CD4-positive, alpha-beta T cell treated with Interleukin-2 at 100 ng/mL for 4 hours (primary cell): ENCODE data around the gene STAT2.
A peak's percentile ranks its signal among the peaks of the same experiment; 100 is the strongest.
"Not testable (repeated sequence)": the region's sequence is repeated elsewhere in the genome, so short reads cannot be mapped to it uniquely, and the experiment has no call there.

Source experiments
- DNase-seq: peaks from one replicate; pipeline ENCODE4 v3.0.0-alpha.2; 2020; ENCODE audit warnings: low spot score

The STAT2 gene

DNA sequence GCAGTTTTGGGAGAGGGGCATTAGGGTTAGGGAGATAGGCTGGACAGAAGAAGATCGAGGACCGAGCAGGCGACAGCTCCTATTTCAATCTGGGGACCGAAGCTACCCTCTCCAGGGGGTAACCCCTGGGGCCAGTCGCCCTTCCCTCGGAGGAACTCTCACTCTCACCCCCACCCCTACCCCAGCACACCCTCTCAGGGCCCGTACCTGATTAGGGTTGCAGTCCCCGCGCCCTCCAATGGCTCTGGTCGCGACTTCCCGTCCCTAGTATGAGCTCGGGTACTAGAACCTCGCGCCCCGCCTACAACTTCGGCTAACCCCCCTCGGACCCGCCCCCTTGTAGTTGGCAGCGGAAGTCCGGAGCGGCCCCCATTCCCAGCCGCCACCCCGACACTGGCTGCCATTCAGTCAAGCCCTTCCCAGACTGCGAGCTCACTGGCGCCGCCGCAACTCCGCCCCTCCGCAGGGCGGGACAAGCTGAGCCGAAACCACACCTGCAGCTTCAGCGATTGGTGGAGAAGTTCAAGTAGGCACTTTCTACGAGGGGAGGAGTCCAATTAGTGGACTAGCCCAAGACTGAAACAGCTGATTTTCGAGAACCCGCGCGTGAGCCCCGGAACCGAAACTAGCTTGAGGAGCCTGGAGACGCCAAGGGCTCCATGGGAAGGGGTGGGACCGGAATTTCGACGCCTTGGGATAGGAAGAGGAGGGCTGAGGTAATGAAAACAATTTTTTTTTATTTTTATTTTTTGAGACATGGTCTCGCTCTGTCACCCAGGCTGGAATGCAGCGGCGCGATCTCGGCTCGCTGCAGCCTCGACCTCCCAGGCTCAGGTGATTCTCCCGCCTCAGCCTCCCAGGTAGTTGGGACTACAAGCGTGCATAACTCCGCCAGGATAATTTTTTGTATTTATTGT lies at the start of gene STAT2:
Gene STAT2, minus strand, starts transcription at position 257 of the 917 bp plus-strand sequence. CDS start 3,536 bp downstream, outside the sequence.
- DNase-seq = peak; percentile 100

DNA sequence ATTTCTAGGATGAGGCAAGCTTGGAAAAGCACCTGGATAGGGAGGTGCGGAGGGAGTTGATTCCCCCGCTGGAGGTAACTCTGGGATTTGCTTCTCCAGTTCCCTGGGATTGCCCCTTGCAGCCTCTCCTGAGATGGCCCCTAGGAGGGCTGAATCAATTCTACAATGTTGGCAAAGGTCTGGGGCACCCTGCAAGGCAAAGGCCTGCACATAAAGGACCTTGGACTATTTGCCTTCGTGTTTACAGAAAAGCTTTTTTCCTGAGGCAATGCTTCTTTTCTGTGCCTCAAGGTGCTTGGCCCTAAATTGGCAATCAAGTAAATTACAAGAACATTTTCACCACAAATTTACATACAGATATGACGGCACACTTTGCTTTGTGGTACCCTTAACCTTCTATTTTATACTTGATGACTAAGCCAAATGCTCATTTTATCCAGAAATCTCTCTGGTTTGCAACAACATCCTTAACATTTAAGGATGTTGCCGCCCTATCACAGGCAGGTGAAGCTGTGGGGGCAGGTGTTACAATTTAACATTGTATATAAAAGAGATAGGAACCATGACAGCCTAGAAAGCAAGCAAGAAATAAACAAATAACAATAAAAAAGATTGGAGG lies 49.0 kb upstream of the STAT2 start:
- no peak for DNase-seq

DNA sequence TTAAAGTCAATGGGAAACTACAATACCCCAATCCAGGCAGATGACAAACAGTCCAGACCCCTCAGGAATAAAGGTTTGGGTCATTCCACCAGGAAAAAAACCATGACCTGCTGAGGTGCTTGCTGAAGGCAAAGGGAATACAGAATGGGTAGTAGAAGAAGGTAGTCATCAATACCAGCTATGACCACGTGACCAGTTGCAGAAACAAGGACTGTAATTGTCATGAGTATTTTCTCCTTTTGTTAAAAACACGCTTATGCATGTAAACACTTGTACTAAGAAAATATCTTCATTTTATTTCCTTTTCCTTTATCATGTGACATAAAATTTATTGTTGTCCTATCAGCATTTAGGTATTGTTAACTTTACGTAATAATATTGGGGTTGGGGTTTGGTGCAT lies 44.3 kb upstream of the STAT2 start:
- not testable (repeated sequence) for DNase-seq

DNA sequence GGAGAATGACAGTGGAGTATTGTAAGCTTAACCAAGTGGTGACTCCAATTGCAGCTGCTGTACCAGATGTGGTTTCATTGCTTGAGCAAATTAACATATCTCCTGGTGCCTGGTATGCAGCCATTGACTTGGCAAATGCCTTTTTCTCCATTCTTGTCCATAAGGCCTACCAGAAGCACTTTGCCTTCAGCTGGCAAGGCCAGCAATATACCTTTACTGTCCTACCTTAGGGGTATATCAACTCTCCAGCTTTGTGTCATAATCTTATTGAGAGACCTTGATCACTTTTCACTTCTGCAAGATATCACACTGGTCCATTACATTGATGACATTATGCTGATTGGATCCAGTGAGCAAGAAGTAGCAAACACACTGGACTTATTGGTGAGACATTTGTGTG lies 41.7 kb upstream of the STAT2 start:
- not testable (repeated sequence) for DNase-seq

DNA sequence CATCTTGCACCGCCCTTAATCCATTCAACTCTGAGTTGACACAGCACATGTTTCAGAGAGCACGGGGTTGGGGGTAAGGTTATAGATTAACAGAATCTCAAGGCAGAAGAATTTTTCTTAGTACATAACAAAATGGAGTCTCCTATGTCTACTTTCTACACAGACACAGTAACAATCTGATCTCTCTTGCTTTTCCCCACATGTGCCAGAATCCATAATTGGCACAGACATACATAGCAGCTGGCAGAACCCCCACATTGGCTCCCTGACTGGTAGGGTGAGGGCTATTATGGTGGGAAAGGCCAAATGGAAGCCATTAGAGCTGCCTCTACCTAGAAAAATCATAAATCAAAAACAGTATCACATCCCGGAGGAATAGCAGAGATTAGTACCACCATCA lies 41.2 kb upstream of the STAT2 start:
- DNase-seq = not testable (repeated sequence)

DNA sequence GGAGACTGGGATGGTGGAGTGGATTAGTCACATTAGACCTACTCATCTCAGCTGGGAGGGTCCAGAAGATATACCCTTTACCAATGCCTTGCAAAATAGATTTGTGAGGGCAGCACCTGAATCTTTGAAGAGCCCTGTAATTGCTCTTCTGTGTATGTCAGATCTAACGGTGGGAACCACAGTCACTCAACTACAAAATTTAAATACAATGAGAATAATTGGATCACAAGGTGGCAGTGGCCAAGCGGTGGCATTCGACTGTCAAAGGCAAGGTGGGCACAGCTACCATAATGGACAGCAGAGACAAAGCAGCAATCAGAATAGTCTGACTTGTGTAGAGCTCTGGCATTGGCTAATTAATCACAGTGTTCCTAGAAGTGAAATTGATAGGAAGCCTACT lies 39.6 kb upstream of the STAT2 start:
- DNase-seq = not testable (repeated sequence)

DNA sequence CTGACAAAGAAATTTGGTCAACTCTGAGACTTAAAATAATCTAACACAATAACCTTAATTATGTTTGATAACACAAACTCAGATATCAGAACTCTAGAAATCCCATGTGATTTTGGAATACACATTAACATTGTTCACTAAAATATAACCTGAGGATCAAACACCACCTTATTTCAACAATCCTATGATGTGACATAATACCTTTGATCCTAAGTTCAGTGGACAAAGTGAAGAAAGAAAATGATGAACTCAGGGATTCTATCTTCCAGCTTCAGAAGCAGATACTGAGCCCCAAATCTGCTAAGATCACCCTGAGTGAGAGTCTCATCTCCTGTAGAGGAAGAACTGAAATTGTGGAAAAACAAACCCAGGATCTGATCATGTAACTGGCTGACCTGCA lies 38.4 kb upstream of the STAT2 start:
- no peak for DNase-seq

DNA sequence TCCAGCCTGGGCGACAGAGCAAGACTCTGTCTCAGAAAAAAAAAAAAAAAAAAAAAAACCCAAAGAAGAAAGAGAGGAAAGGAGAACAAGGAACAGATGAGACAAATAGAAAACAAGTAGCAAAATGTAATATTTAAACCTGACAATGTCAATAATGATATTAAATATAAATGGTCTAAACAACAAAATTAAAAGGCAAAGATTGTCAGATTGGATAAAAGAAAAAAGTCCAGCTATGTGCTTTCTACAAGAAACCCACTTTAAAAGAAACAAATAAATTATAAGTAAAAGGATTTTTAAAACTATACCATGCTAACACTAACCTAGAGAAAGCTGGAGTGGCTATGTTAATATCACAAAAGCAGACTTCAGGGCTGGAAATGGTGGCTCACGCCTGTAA lies 32.4 kb upstream of the STAT2 start:
- DNase-seq = no peak

DNA sequence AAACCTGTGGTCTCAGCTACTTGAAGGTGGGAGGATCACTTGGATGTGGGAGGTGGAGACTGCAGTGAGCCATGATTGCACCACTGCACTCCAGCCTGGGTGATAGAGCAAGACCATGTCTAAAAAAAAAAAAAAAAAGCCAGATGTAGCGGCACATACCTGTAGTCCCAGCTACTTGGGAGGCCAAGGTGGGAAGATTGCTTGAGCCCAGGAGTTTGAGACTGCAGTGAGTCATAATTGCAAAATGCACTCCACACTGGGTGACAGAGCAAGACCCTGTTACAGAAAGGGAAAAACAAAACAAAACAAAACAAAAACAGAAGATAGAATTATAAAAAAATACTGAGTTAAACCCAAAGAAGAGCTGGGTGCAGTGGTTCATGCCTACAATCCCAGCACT lies 31.8 kb upstream of the STAT2 start:
- no peak for DNase-seq

DNA sequence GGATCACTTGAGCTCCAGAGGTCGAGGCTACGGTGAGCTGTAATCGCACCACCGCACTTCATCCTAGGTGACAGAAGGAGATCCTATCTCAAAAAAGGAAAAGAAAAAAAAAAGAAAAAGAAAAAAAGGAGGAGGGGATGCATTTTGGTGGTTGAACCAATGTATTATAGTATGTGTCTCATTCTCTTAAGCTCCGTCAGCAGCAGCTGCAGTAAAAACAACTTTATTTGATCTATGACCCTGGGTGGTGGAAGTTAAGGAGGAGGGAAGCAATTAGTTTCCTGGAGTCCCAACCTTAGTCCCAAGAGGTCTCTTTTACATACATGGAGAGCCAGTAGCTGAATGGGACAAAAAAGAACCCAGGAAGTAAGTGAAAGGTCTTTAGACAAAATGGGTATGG lies 29.5 kb upstream of the STAT2 start:
- no peak for DNase-seq

DNA sequence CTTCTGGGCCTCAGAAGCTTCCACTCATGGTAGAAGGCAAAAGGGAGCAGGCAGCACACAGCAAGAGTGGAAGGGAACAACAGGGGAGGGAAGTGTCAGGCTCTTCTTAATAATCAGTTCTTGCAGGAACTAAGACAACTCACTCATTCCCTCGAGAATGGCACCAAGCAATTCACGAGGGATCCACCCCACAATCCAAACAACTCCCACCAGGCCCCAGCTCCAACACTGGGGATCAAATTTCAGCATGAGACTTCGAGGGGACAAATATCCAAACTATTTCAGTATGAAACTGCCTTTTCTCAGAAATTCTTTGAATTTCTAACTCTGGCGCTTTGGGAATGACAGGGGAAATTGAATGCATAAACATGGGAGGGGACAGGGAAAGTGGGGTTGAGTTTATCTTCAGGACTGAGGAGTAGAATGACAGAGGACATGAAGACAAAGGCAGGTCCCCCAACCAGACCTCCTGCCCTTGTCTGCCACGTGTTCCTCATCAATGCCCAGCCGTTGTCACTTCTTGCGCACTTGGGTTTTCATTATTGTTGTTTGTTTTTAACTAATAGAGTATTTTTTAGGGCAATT lies 27.3 kb upstream of the STAT2 start:
- DNase-seq = no peak

DNA sequence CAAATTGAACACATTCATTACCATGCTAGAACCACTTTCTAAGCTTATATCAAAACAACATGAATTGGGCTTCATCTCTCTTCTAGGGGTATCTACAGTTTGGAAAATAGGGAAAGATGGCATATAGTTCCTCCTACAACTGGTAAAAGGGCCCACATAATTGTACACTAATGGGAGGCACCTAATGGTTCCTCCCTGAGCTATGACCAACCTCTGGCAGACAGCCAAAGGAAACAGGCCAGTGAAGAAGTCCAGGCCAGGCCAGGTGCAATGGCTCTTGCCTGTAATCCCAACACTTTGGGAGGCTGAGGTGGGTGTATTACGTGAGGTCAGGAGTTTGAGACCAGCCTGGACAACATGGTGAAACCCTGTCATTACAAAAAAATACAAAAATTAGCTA lies 26.0 kb upstream of the STAT2 start:
- no peak for DNase-seq

DNA sequence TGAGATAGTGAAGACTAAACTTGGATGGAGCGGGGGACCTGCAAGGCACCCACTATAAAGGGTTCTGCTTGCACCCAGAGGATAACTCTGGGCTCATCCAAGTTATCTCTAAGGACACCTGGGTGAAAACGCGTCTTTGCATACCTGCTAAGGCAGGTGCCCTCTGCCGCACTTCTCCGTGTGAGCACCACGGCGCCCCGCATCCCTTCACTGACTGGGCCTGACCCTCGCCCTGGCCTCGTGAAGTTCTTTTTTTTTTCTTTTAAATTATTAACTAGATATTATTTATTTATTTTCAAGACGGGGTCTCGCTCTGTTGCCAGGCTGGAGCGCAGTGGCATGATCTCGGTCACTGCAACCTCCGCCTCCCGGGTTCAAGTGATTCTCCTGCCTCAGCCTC lies 22.7 kb upstream of the STAT2 start:
- DNase-seq = no peak

DNA sequence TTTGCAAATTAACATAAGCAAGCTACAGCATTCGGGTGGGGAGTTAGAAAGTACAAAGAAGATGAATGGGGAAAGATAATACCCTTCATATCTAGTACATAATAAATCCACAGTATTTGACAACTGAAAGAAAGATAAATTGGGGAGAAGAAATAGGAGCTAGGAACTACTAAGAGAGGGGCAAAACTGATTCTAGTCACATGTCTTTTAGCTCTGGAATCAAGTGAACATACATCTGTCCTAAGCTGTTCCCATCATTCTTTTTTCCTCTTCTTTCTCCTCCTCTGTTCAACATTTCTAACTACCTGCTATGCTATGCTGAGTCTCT lies 18.0 kb upstream of the STAT2 start:
- DNase-seq = no peak

DNA sequence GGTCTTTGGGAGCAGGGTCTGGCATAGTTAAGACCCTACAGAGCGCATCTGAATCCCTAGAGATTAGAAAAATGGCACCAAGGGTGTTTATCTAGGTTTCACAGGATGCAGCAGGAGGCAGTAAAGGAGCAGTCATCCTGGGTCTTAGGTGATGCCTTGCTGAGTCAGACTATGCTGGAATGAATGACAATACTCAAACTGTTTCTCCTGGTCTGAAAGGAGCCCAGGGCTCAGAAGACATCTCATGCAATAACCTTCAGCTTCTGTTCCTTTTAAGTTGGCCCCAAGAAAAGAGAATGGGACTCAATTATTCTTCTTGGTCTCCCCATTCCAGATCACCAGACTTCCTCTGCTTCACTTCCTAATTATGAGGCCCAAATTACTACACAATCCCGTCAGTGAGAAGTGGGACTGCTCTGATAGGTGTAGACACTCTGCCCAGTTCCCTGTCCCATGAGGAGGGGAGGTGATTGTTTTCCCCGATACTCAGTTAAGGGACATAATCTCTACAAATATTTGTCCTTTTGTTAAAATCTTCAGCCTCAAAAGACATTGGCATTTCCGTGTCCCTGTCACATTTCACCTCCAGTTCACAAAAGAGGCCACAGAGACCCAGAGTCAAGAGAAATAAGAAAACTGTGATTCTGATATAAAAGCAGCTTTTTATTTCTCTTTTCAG lies 17.5 kb upstream of the STAT2 start:
- DNase-seq = no peak

DNA sequence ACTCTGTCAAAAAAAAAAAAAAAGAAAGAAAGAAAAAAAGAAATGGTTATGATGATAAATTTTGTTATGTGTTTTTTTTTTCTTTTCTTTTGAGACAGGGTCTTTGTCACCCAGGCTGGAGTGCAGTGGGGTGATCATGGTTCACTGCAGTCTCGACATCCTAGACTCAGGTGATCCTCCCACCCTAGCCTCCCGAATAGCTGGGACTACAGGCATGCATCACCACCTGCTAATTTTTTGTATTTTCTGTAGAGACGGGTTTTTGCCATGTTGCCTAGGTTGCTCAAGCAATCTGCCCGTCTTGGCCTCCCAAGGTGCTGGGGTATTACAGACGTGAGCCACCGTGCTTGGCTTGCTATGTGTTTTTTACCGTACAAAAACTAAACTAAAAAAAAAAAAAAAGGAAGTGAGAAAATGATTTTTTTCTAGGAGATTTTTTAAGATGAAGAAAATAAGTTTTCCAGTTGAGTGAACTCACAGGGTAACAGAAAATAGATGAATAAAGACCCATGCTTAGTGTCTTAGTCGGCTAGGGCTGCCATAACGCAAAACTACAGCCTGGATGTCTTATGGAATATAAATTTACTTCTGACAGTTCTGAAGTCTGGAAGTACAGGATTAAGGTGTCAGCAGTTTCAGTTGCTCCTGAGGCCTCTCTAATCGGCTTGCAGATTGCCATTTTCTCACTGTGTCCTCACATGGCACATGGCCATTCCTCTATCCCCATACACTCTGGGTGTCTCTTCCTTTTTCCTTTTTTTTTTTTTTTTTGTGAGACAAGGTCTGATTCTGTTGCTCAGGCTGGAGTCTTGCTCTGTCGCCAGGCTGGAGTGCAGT lies 15.9 kb upstream of the STAT2 start:
- DNase-seq = no peak

DNA sequence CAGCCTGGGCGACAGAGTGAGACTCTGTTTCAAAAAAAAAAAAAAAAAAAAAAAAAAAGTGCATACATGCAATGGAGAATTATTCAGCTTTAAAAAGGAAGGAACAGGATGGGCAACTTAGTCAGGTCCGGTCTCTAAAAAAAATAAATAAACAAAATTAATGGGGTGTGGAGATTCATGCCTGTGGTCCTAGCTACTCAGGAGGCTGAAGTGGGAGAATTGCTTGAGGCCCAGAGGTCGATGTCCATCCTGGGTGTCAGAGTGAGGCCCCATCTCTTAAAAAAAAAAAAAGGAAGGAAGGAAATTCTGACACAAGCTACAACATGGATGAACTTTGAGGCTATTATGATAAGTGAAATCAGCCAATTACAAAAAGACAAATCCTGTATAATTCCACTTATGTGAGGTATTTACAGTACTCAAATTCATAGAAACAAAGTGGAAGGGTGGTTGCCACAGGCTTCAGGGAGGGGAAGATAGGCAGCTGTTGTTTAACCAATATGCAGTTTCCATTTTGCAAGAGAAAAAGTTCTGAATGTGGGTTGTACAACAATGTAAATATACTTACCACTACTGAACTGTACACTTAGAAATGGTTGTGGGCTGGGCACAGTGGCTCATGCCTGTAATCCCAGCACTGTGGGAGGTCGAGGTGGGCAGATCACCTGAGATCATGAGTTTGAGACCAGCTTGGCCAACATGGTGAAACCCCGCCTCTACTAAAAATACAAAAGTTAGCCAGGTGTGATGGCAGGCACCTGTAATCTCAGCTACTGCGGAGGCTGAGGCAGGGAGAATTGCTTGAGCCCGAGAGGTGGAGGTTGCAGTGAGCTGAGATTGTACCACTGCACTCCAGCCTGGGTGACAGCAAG lies 15.1 kb upstream of the STAT2 start:
- no peak for DNase-seq

DNA sequence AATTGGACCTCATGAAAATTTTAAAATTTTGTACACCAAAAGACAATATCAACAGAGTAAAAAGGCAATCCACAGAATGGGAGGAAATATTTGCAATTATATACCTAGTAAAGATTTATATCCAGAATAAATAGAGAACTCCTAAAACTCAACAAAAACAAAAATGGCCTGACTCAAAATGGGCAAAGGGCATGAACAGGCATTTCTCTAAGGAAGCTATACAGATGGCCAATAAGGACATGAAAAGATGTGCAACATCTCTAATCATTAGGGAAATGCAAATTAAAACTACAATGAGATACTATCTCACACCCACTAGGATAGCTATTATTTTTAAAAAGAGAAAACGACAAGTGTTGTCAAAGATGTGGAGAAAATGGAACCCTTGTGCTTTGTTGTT lies 13.6 kb upstream of the STAT2 start:
- no peak for DNase-seq

DNA sequence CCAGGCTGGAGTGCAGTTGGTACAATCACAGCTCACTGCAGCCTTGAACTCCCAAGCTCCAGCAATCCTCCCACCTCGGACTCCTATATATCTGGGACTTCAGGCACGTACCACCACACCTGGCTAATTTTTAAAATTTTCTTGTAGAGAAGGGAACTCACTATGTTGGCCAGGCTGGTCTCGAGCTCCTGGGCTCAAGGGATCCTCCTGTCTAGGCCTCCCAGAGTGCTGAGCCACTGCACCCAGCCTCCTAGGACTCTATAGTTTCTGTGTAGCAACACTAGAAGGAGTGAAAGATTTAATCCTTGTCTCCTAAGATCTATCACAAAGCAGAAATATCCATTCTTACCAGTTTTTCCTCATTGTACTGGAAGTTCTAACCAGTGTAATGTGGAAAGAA lies 7.0 kb upstream of the STAT2 start:
- DNase-seq = no peak

DNA sequence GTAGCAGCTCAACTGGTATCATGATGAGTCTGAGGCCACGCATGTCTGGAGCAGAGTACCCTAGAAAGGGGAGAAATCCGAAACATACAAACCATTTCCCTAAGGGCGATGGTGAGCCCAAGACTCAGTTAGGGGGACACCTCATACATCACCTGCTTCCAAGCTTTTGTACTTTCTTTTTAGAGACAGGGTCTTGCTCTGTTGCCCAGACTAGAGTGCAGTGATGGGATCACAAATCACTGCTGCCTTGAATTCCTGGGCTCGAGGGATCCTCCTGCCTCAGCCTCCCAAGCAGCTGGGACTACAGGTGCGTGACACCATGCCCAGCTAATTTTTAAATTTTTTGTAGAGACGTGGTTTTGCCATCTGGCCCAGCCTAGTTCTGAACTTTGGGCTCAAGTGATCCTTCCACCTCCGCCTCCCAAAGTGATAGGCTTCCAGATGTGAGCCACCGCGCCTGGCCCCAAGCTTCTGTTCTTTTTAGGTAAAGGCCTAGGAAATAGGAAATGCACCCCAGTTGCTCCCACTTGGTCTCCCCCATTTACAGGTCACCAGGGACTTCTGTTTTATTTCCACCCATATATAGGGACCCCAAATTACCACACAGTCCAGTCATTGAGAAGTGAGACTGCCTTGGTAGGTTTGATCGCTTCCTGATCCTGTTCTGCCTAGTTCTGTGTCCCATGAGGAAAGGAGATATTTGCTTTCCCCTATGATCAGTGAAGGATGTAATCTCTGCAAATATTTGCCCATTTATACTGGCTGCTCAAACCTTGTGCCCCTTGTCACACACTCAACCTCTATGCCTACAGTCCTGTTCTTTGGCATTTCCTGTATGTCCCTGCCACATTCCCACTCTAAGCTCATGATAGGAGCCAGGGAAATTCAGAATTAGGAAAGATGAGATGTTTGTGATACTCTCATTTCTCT lies 2.5 kb upstream of the STAT2 start, which contains the start of gene APOF:
Gene APOF, minus strand, starts transcription at position 728 of the 930 bp plus-strand sequence. Its CDS starts 112 bp downstream, at position 616.
- no peak for DNase-seq
